NCI-H1694 treated with DMSO at 0.1 percent for 48 hours (cell line): ENCODE results near the gene YIPF7.

ENCODE experiments used
- DNase-seq: peaks from one replicate; lab custom pipeline; 2025; lab: John Stamatoyannopoulos, UW

YIPF7 gene

DNA sequence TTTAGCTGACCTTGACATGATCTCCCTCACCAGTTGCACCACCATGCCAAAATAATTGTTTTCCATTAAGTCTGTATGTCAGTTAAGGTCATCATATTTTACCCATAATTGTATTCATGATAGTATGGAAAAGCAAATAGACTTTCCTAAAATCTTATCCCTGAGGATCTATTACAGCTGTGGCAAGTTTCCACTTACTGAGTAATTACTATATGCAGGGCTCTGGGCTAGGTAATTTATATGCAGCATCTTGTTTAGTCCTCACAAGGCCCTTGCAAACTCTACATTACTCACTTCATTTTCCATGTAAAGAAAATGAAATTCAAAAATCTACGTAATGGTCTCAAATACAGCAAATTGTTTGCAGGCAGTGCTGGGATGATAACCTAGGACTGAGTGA, 34.8 kb downstream of the YIPF7 start:
- DNase-seq: no peak

DNA sequence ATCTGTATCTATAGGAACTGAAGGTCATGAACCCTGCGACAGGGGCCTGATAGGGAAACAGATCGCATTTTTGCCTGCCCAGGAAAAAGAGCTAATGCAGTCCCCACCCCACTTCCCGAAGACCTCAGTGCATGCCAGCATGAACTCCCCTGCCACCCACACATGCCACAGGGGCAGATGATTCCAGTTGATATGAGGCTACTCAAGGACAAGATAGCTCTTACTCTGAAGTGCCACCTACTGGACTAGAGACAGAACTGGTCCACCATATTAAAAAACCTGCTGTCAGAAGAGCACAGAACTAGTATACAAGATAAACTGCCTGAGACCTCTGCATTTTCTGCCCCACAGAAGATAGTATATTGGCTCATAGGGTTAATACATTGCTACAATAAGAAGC, 68.0 kb downstream of the YIPF7 start:
- peak; percentile 8 for DNase-seq

DNA sequence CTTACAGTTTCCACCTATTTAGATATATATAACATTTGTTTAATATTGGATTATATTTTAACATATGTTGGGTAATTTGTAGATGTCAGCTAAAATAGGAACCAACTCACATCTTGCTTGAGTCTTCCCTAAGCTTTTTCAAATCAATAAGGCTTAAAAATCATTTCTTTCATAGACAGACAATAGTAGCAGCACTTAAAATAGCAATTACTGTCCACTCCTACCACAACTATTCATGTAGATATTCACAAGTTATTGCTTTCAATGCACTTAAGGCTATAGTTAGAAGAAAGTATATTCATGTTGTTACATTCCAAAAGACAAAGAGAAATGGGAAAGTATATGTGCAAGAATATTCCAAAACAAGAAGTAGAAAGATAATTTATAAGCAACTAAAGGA, 71.2 kb downstream of the YIPF7 start:
- no peak for DNase-seq

GRCh38 chr4:44578954-44579353, 72.5 kb downstream of the YIPF7 start:
- no peak for DNase-seq
